ENCODE data around the gene WDFY1. TPM values are rescaled to one million over a fixed set of nuclear protein-coding genes. Genes with fewer than 3 reads are reported as not detected.

Gene WDFY1
- total RNA-seq, 2 experiments from 2014 or later: 20.8 to 23.1 TPM

- no peaks in the 10 kb centered on the region for H3K9me3 Mint-ChIP-seq
- TF ChIP-seq CTCF (IDR thresholded peaks at IDR 0.05): no peak
- DNase-seq: no peak
- peaks cover 14% of the 10 kb centered on the region for H3K36me3 Mint-ChIP-seq (ENCODE audit: low read depth)
- CTCF ChIA-PET: interaction anchor here (1.0 to 6.8 kb wide), 4 partner anchors 10 to 304 kb away, joined by 3 to 51 read pairs (median 17); no protein-coding TSS in a partner anchor
- intact Hi-C loops (cut with micrococcal nuclease): no loop called here
- H3K27me3 Mint-ChIP-seq: no peaks in the 10 kb centered on the region
- ATAC-seq: no peak
- POLR2A ChIA-PET: no interaction called here
- H3K4me1 Mint-ChIP-seq (ENCODE audit: low read depth): no peaks in the 10 kb centered on the region
- no peak overlapping the region for H3K4me3 Mint-ChIP-seq
- no peak overlapping the region for H3K27ac Mint-ChIP-seq
Observed at GRCh38 chr2:223979730-223980396, 34.7 kb upstream of the WDFY1 start.

GRCh38 chr2:223978451-223978850 is 33.3 kb upstream of the WDFY1 start:
- no peaks in the 10 kb centered on the region for H3K27me3 Mint-ChIP-seq
- no peak overlapping the region for H3K4me3 Mint-ChIP-seq
- H3K27ac Mint-ChIP-seq: no peak overlapping the region
- no peaks in the 10 kb centered on the region for H3K9me3 Mint-ChIP-seq
- no peaks in the 10 kb centered on the region for H3K4me1 Mint-ChIP-seq (ENCODE audit: low read depth)
- DNase-seq: no peak
- ATAC-seq: no peak
- POLR2A ChIA-PET: interaction anchor here (0.6 kb wide), 1 partner anchor 144 kb away, joined by 3 read pairs; no protein-coding TSS in a partner anchor
- no peak for TF ChIP-seq CTCF (IDR thresholded peaks at IDR 0.05)
- H3K36me3 Mint-ChIP-seq (ENCODE audit: low read depth): peaks cover 6% of the 10 kb centered on the region
- CTCF ChIA-PET: interaction anchor here (1.2 to 6.8 kb wide), 5 partner anchors 8 to 305 kb away, joined by 3 to 51 read pairs (median 5); no protein-coding TSS in a partner anchor
- intact Hi-C loops (cut with micrococcal nuclease): no loop called here

GRCh38 chr2:223976635-223977226 is 31.6 kb upstream of the WDFY1 start:
- ChIA-PET CTCF (interaction anchor here (1.1 to 6.8 kb wide), 5 partner anchors 11 to 307 kb away, joined by 3 to 51 read pairs (median 3); no protein-coding TSS in a partner anchor), POLR2A (no interaction called here)
- Mint-ChIP-seq H3K4me3 (no peak overlapping the region), H3K36me3 (ENCODE audit: low read depth) (peaks cover 6% of the 10 kb centered on the region), H3K9me3 (no peaks in the 10 kb centered on the region), H3K27me3 (no peaks in the 10 kb centered on the region), H3K27ac (no peak overlapping the region), H3K4me1 (ENCODE audit: low read depth) (no peaks in the 10 kb centered on the region)
- no peak for DNase-seq
- no peak for TF ChIP-seq CTCF (IDR thresholded peaks at IDR 0.05)
- ATAC-seq: no peak
- intact Hi-C loops (cut with micrococcal nuclease): no loop called here

DNA sequence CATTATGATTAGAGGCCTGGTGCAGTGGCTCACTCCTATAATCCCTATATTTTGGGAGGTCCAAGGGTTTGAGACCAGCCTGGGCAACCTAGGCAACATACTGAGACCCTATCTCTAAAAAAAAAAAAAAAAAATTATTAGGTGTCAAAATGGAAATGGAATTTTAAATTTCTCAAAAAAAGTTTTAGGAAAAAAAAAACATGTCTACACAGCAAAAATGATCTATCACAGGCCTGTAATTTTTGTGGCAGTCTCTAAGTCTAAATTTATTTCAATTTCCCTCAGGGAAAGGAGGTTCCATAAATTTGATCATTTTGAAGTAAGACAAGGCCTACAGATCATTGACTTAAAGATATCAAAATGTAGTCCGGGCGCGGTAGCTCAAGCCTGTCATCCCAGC is 28.5 kb upstream of the WDFY1 start:
- no peak for ATAC-seq
- no peak for TF ChIP-seq CTCF (IDR thresholded peaks at IDR 0.05)

GRCh38 chr2:223972656-223973102 is 27.5 kb upstream of the WDFY1 start:
- Mint-ChIP-seq H3K27me3 (no peaks in the 10 kb centered on the region), H3K36me3 (ENCODE audit: low read depth) (peaks cover 2% of the 10 kb centered on the region), H3K27ac (no peak overlapping the region), H3K4me3 (no peak overlapping the region), H3K9me3 (no peaks in the 10 kb centered on the region), H3K4me1 (ENCODE audit: low read depth) (peaks cover 6% of the 10 kb centered on the region)
- ChIA-PET CTCF (interaction anchor here (0.7 to 8.5 kb wide), 7 partner anchors 10 to 396 kb away, joined by 3 to 242 read pairs (median 4); no protein-coding TSS in a partner anchor), POLR2A (no interaction called here)
- DNase-seq (no peak), ATAC-seq (no peak)
- intact Hi-C loops (cut with micrococcal nuclease): no loop called here
- TF ChIP-seq CTCF (IDR thresholded peaks at IDR 0.05): no peak

More for the DNA sequence above, 28.5 kb upstream of the WDFY1 start:
- Mint-ChIP-seq H3K4me1 (ENCODE audit: low read depth) (peaks cover 6% of the 10 kb centered on the region), H3K27me3 (no peaks in the 10 kb centered on the region), H3K27ac (no peak overlapping the region), H3K9me3 (no peaks in the 10 kb centered on the region), H3K4me3 (no peak overlapping the region), H3K36me3 (ENCODE audit: low read depth) (peaks cover 1% of the 10 kb centered on the region)
- ChIA-PET CTCF (interaction anchor here (1.2 to 8.5 kb wide), 4 partner anchors 19 to 395 kb away, joined by 3 to 93 read pairs (median 10); no protein-coding TSS in a partner anchor), POLR2A (interaction anchor here (0.6 kb wide), 1 partner anchor 803 kb away, joined by 3 read pairs; no protein-coding TSS in a partner anchor)
- intact Hi-C loops (cut with micrococcal nuclease): no loop called here
- no peak for DNase-seq
